GM21423 (cell line): ENCODE results near the gene LIN28B.
"Not testable (repeated sequence)": the region's sequence is repeated elsewhere in the genome, so short reads cannot be mapped to it uniquely, and the experiment has no call there.

Experiments used
- ATAC-seq: cut with Tn5 transposase; IDR thresholded peaks from one replicate; pipeline ENCODE4 v1.9.1; 2021; ENCODE audit warnings: mild to moderate bottlenecking, moderate library complexity; ENCODE audit not compliant: unreplicated experiment

Gene LIN28B

GRCh38 chr6:104955927-104956730, 778 bp upstream of the LIN28B start:
- ATAC-seq, result no peak

- ATAC-seq, result no peak
These were observed 632 bp downstream of the LIN28B start for GRCh38 chr6:104957301-104958177.

GRCh38 chr6:104958178-104959025, 1.5 kb downstream of the LIN28B start:
- no peak for ATAC-seq

- no peak for ATAC-seq
These were observed 2.3 kb downstream of the LIN28B start for GRCh38 chr6:104959026-104959858.

GRCh38 chr6:104969108-104969507, 12.2 kb downstream of the LIN28B start:
- no peak for ATAC-seq

- ATAC-seq, result no peak
These were observed 13.1 kb downstream of the LIN28B start for GRCh38 chr6:104969785-104970581.

GRCh38 chr6:104973404-104973803, 16.5 kb downstream of the LIN28B start:
- ATAC-seq, result no peak

GRCh38 chr6:104983296-104983695, 26.4 kb downstream of the LIN28B start:
- ATAC-seq, result no peak

GRCh38 chr6:104983776-104984175, 26.9 kb downstream of the LIN28B start:
- no peak for ATAC-seq

GRCh38 chr6:104984831-104985230, 27.9 kb downstream of the LIN28B start:
- ATAC-seq, result no peak

- not testable (repeated sequence) for ATAC-seq
These were observed 29.0 kb downstream of the LIN28B start for GRCh38 chr6:104985875-104986274.

- ATAC-seq, result no peak
These were observed 29.7 kb downstream of the LIN28B start for GRCh38 chr6:104986625-104987024.

GRCh38 chr6:104987218-104987617, 30.3 kb downstream of the LIN28B start:
- no peak for ATAC-seq

- no peak for ATAC-seq
These were observed 33.2 kb downstream of the LIN28B start for GRCh38 chr6:104990085-104990484.

- ATAC-seq, result not testable (repeated sequence)
These were observed 34.2 kb downstream of the LIN28B start for GRCh38 chr6:104991062-104991461.

- not testable (repeated sequence) for ATAC-seq
These were observed 36.7 kb downstream of the LIN28B start for GRCh38 chr6:104993576-104993975.

- ATAC-seq, result no peak
These were observed 39.2 kb downstream of the LIN28B start for GRCh38 chr6:104995989-104996617.

GRCh38 chr6:105001063-105001462, 44.2 kb downstream of the LIN28B start:
- ATAC-seq, result no peak

GRCh38 chr6:105001906-105002305, 45.0 kb downstream of the LIN28B start:
- no peak for ATAC-seq
